HG03571 (cell line): ENCODE results near the gene MARK3.

ENCODE experiments used
- ATAC-seq: cut with Tn5 transposase; IDR thresholded peaks from one replicate; pipeline ENCODE4 v1.9.1; 2021; ENCODE audit not compliant: unreplicated experiment

Gene MARK3

GRCh38 chr14:103547455-103547940 is 162.3 kb downstream of the MARK3 start:
- ATAC-seq, result no peak

- no peak for ATAC-seq
Measured at GRCh38 chr14:103547941-103548462, 162.8 kb downstream of the MARK3 start.

- ATAC-seq, result no peak
Measured at GRCh38 chr14:103548463-103549351, 163.5 kb downstream of the MARK3 start.

GRCh38 chr14:103549361-103550311 is 164.4 kb downstream of the MARK3 start:
- ATAC-seq, result no peak

GRCh38 chr14:103550451-103551337 is 165.5 kb downstream of the MARK3 start:
- ATAC-seq, result no peak

GRCh38 chr14:103551338-103551762 is 166.1 kb downstream of the MARK3 start:
- no peak for ATAC-seq

GRCh38 chr14:103552011-103552845 is 167.0 kb downstream of the MARK3 start:
- no peak for ATAC-seq

- no peak for ATAC-seq
Measured at GRCh38 chr14:103552846-103553210, 167.6 kb downstream of the MARK3 start.
